ENCODE data around the gene LPA. TPM values are rescaled to one million over a fixed set of nuclear protein-coding genes. Genes with fewer than 3 reads are reported as not detected.
A peak's percentile ranks its signal among the peaks of the same experiment; 100 is the strongest.
"Not testable (repeated sequence)": the region's sequence is repeated elsewhere in the genome, so short reads cannot be mapped to it uniquely, and the experiment has no call there.

The LPA gene
- total RNA-seq, 2 donors from 2014 or later: not detected

- ATAC-seq (no peak), DNase-seq (no peak)
- intact Hi-C loops (cut with DNase I): no loop called here
These were observed 131.8 kb downstream of the LPA start for GRCh38 chr6:160532315-160532714.

GRCh38 chr6:160531826-160532225 is 132.2 kb downstream of the LPA start:
- DNase-seq (no peak), ATAC-seq (no peak)
- intact Hi-C loops (cut with DNase I): no loop called here

- ATAC-seq; DNase-seq; intact Hi-C loops (cut with DNase I): not testable (repeated sequence)
These were observed 134.6 kb downstream of the LPA start for GRCh38 chr6:160529524-160529923.

- intact Hi-C loops (cut with DNase I): no loop called here
- ATAC-seq: no peak
These were observed 140.9 kb downstream of the LPA start for GRCh38 chr6:160523223-160523622.

GRCh38 chr6:160520043-160520904 is 143.8 kb downstream of the LPA start:
- DNase-seq (peak; percentile 80), ATAC-seq (peak; percentile 92 to 97)
- intact Hi-C loops (cut with DNase I): no loop called here

More at GRCh38 chr6:160523223-160523622, 140.9 kb downstream of the LPA start:
- DNase-seq: no peak

- ATAC-seq: peak in 1 of 2 donors; percentile 8
- no peak for DNase-seq
- intact Hi-C loops (cut with DNase I): no loop called here
These were observed 144.5 kb downstream of the LPA start for GRCh38 chr6:160519603-160520042.

GRCh38 chr6:160519133-160519532 is 144.9 kb downstream of the LPA start:
- ATAC-seq: no peak
- no peak for DNase-seq
- intact Hi-C loops (cut with DNase I): no loop called here

- ATAC-seq (no peak), DNase-seq (no peak)
- intact Hi-C loops (cut with DNase I): no loop called here
These were observed 150.2 kb downstream of the LPA start for GRCh38 chr6:160513836-160514235.

GRCh38 chr6:160510976-160511617 is 153.0 kb downstream of the LPA start:
- intact Hi-C loops (cut with DNase I): no loop called here
- DNase-seq: no peak

GRCh38 chr6:160510199-160510598 is 153.9 kb downstream of the LPA start:
- intact Hi-C loops (cut with DNase I): no loop called here
- no peak for DNase-seq
- no peak for ATAC-seq

More at GRCh38 chr6:160510976-160511617, 153.0 kb downstream of the LPA start:
- no peak for ATAC-seq

GRCh38 chr6:160509610-160510009 is 154.5 kb downstream of the LPA start:
- DNase-seq (no peak), ATAC-seq (no peak)
- intact Hi-C loops (cut with DNase I): no loop called here

- intact Hi-C loops (cut with DNase I): no loop called here
- ATAC-seq: no peak
- DNase-seq: no peak
These were observed 155.5 kb downstream of the LPA start for GRCh38 chr6:160508599-160508998.

- ATAC-seq: no peak
- no peak for DNase-seq
- intact Hi-C loops (cut with DNase I): no loop called here
These were observed 156.7 kb downstream of the LPA start for GRCh38 chr6:160507420-160507819.

GRCh38 chr6:160505970-160506369 is 158.1 kb downstream of the LPA start:
- ATAC-seq: no peak
- DNase-seq: no peak
- intact Hi-C loops (cut with DNase I): no loop called here

GRCh38 chr6:160500639-160501038 is 163.4 kb downstream of the LPA start:
- ATAC-seq: no peak

GRCh38 chr6:160494576-160494975 is 169.5 kb downstream of the LPA start:
- ATAC-seq (no peak), DNase-seq (no peak)
- intact Hi-C loops (cut with DNase I): no loop called here

More at GRCh38 chr6:160500639-160501038, 163.4 kb downstream of the LPA start:
- intact Hi-C loops (cut with DNase I): no loop called here
- DNase-seq: no peak

- intact Hi-C loops (cut with DNase I): no loop called here
- no peak for ATAC-seq
- DNase-seq: no peak
These were observed 175.0 kb downstream of the LPA start for GRCh38 chr6:160489091-160489490.

GRCh38 chr6:160487116-160487515 is 177.0 kb downstream of the LPA start:
- ATAC-seq (no peak), DNase-seq (no peak)
- intact Hi-C loops (cut with DNase I): no loop called here
